ENCODE data around the gene SPEN. TPM values are rescaled to one million over a fixed set of nuclear protein-coding genes. Genes with fewer than 3 reads are reported as not detected.

SPEN gene
- total and polyA plus RNA-seq, 9 of the 15 experiments (the other 6 are each of a cell fraction or from before 2014, with no cell fraction given) = 5.7 to 87.5 (median 27.2) TPM

DNA sequence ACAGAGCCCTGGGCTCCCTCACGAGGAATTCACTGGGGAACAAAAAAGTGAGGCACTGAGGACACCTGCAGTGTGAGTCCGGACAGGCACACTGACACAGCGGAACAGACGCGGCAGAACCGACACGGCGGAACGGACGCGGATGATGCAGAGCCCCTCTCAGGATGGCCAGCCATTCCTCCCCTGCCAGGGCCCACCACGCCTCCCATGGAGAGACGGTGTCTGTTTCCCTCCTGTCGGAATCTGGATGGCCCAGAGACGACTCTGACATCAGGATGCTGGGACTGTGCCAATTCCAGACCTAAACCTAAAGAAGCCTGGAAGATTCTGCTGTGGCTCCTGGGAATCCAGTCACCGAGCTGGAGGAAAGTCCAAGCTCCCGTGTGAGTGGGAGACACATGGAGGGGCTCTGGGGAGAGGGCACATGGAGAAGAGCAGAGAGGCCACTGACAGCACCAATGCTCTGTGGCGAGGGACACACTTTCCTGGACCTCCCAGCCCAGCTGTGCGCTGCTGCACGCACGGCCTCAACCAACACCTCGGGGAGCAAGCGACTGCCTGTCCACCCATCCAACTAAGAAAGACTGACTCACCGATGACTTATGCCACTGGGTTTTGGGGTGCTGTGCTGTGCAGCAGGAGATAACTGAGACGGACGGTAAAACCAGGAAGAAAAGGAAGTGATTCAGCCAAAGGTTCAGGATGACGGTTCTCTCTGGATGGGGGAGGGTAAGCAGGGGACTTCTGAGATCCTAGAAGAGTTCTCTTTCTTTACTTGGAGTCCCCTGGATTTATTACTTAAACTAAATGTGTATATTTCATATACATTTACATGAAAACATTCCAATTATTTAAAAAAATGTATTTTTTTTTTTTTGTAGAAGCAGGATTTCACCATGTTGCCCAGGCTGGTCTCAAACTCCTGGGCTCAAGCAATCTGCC, 105.1 kb downstream of the SPEN start (continued):
- TF ChIP-seq, protein P1, sequence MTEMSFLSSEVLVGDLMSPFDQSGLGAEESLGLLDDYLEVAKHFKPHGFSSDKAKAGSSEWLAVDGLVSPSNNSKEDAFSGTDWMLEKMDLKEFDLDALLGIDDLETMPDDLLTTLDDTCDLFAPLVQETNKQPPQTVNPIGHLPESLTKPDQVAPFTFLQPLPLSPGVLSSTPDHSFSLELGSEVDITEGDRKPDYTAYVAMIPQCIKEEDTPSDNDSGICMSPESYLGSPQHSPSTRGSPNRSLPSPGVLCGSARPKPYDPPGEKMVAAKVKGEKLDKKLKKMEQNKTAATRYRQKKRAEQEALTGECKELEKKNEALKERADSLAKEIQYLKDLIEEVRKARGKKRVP (CRISPR knock-in tag; IDR thresholded peaks at IDR 0.05) = 0 out of 2 replicates have a peak, but pooled peaks have one; percentile 9
- TF ChIP-seq ADNP (tag; IDR thresholded peaks at IDR 0.05) (no peak), BHLHE40 (IDR thresholded peaks at IDR 0.05; ENCODE audit: low read length) (peak; percentile 84), DACH1 (IDR thresholded peaks at IDR 0.05; ENCODE audit: partially characterized antibody) (peak; percentile 93), MED1 (CRISPR knock-in tag; IDR thresholded peaks at IDR 0.05; ENCODE audit: borderline replicate concordance) (no peak), SUPT5H (IDR thresholded peaks at IDR 0.05) (peak; percentile 78), SAP30 (IDR thresholded peaks at IDR 0.05; ENCODE audit: borderline replicate concordance, insufficient read depth, low read depth, low read length, poor library complexity, severe bottlenecking) (peak; percentile 67), MEIS2 (IDR thresholded peaks at IDR 0.05; ENCODE audit: partially characterized antibody) (peak; percentile 92), PTTG1 (tag; IDR thresholded peaks at IDR 0.05; ENCODE audit: low read depth) (no peak), MYBL2 (IDR thresholded peaks at IDR 0.05; ENCODE audit: low read depth) (no peak; the same call in 1 of the 2 replicates), MYBL2 (CRISPR knock-in tag; IDR thresholded peaks at IDR 0.05; ENCODE audit: borderline replicate concordance) (no peak), SOX6 (IDR thresholded peaks at IDR 0.05) (peak; percentile 83), ZBTB8A (IDR thresholded peaks at IDR 0.05; ENCODE audit: partially characterized antibody) (no peak), NFE2 (IDR thresholded peaks at IDR 0.05; ENCODE audit: low read depth) (peak; percentile 95), ZNF121 (CRISPR knock-in tag; conservative IDR thresholded peaks at IDR 0.05) (no peak; the same call in 1 of the 2 replicates), KLF13 (tag; IDR thresholded peaks at IDR 0.05; ENCODE audit: borderline replicate concordance, low read depth) (no peak), THRAP3 (IDR thresholded peaks at IDR 0.05; ENCODE audit: borderline replicate concordance) (no peak), CBX8 (IDR thresholded peaks at IDR 0.05; ENCODE audit: borderline replicate concordance, extremely low read depth, low read depth, low read length, poor library complexity, severe bottlenecking) (no peak)
- TF ChIP-seq, protein P2, sequence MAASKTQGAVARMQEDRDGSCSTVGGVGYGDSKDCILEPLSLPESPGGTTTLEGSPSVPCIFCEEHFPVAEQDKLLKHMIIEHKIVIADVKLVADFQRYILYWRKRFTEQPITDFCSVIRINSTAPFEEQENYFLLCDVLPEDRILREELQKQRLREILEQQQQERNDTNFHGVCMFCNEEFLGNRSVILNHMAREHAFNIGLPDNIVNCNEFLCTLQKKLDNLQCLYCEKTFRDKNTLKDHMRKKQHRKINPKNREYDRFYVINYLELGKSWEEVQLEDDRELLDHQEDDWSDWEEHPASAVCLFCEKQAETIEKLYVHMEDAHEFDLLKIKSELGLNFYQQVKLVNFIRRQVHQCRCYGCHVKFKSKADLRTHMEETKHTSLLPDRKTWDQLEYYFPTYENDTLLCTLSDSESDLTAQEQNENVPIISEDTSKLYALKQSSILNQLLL (CRISPR knock-in tag; IDR thresholded peaks at IDR 0.05; ENCODE audit: borderline replicate concordance) = no peak
- TF ChIP-seq, protein P3, sequence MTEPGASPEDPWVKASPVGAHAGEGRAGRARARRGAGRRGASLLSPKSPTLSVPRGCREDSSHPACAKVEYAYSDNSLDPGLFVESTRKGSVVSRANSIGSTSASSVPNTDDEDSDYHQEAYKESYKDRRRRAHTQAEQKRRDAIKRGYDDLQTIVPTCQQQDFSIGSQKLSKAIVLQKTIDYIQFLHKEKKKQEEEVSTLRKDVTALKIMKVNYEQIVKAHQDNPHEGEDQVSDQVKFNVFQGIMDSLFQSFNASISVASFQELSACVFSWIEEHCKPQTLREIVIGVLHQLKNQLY (CRISPR knock-in tag; conservative IDR thresholded peaks at IDR 0.05) = no peak
- TF ChIP-seq, protein P4, sequence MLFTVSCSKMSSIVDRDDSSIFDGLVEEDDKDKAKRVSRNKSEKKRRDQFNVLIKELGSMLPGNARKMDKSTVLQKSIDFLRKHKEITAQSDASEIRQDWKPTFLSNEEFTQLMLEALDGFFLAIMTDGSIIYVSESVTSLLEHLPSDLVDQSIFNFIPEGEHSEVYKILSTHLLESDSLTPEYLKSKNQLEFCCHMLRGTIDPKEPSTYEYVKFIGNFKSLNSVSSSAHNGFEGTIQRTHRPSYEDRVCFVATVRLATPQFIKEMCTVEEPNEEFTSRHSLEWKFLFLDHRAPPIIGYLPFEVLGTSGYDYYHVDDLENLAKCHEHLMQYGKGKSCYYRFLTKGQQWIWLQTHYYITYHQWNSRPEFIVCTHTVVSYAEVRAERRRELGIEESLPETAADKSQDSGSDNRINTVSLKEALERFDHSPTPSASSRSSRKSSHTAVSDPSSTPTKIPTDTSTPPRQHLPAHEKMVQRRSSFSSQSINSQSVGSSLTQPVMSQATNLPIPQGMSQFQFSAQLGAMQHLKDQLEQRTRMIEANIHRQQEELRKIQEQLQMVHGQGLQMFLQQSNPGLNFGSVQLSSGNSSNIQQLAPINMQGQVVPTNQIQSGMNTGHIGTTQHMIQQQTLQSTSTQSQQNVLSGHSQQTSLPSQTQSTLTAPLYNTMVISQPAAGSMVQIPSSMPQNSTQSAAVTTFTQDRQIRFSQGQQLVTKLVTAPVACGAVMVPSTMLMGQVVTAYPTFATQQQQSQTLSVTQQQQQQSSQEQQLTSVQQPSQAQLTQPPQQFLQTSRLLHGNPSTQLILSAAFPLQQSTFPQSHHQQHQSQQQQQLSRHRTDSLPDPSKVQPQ (CRISPR knock-in tag; IDR thresholded peaks at IDR 0.05; ENCODE audit: borderline replicate concordance) = no peak

Measured in K562 (cell line).